Measurements from ENCODE around the gene ZNF205.
A peak's percentile ranks its signal among the peaks of the same experiment; 100 is the strongest.
"Not testable (repeated sequence)": the region's sequence is repeated elsewhere in the genome, so short reads cannot be mapped to it uniquely, and the experiment has no call there.

Gene ZNF205

GRCh38 chr16:3131755-3132377 lies 19.5 kb downstream of the ZNF205 start:
- DNase-seq (ENCODE audit: low read depth in 2 of 2), result peak in 1 of 2 donors; percentile 31

- no peak for DNase-seq (ENCODE audit: low read depth in 2 of 2)
Observed at GRCh38 chr16:3133844-3134243, 21.5 kb downstream of the ZNF205 start.

- peak; percentile 91 to 92 for DNase-seq (ENCODE audit: low read depth in 2 of 2)
Observed at GRCh38 chr16:3134338-3135125, 22.1 kb downstream of the ZNF205 start, which contains the start of gene ZNF213. Gene ZNF213, plus strand, starts transcription at chr16:3135029. Its CDS starts 2,252 bp downstream, at chr16:3137281.

GRCh38 chr16:3135126-3135715 lies 22.8 kb downstream of the ZNF205 start:
- no peak for DNase-seq (ENCODE audit: low read depth in 2 of 2)

GRCh38 chr16:3137267-3137666 lies 24.9 kb downstream of the ZNF205 start:
- DNase-seq (ENCODE audit: low read depth in 2 of 2), result no peak

GRCh38 chr16:3138342-3138741 lies 26.0 kb downstream of the ZNF205 start:
- DNase-seq (ENCODE audit: low read depth in 2 of 2), result no peak

- DNase-seq (ENCODE audit: low read depth in 2 of 2), result no peak
Observed at GRCh38 chr16:3138823-3139426, 26.5 kb downstream of the ZNF205 start.

GRCh38 chr16:3139561-3139960 lies 27.2 kb downstream of the ZNF205 start:
- DNase-seq (ENCODE audit: low read depth in 2 of 2), result not testable (repeated sequence)

GRCh38 chr16:3140603-3141427 lies 28.4 kb downstream of the ZNF205 start:
- DNase-seq (ENCODE audit: low read depth in 2 of 2), result no peak

- no peak for DNase-seq (ENCODE audit: low read depth in 2 of 2)
Observed at GRCh38 chr16:3141781-3142311, 29.5 kb downstream of the ZNF205 start.

GRCh38 chr16:3142327-3142726 lies 29.9 kb downstream of the ZNF205 start:
- DNase-seq (ENCODE audit: low read depth in 2 of 2), result no peak

- DNase-seq (ENCODE audit: low read depth in 2 of 2), result no peak
Observed at GRCh38 chr16:3142770-3143169, 30.4 kb downstream of the ZNF205 start.

- no peak for DNase-seq (ENCODE audit: low read depth in 2 of 2)
Observed at GRCh38 chr16:3143189-3143588, 30.8 kb downstream of the ZNF205 start.

GRCh38 chr16:3143598-3144320 lies 31.4 kb downstream of the ZNF205 start:
- DNase-seq (ENCODE audit: low read depth in 2 of 2), result no peak

GRCh38 chr16:3144321-3144983 lies 32.1 kb downstream of the ZNF205 start:
- DNase-seq (ENCODE audit: low read depth in 2 of 2), result no peak

- DNase-seq (ENCODE audit: low read depth in 2 of 2), result no peak
Observed at GRCh38 chr16:3145151-3145550, 32.8 kb downstream of the ZNF205 start.

GRCh38 chr16:3145660-3146059 lies 33.3 kb downstream of the ZNF205 start:
- no peak for DNase-seq (ENCODE audit: low read depth in 2 of 2)

- DNase-seq (ENCODE audit: low read depth in 2 of 2), result no peak
Observed at GRCh38 chr16:3147046-3147756, 34.8 kb downstream of the ZNF205 start.

GRCh38 chr16:3147757-3148104 lies 35.3 kb downstream of the ZNF205 start:
- DNase-seq (ENCODE audit: low read depth in 2 of 2), result no peak
